GM19351 (cell line): Measurements from ENCODE around the gene SKP1.
"Not testable (repeated sequence)": the region's sequence is repeated elsewhere in the genome, so short reads cannot be mapped to it uniquely, and the experiment has no call there.

Source experiments
- ATAC-seq: cut with Tn5 transposase; IDR thresholded peaks from one replicate; pipeline ENCODE4 v1.9.1; 2021; ENCODE audit warnings: mild to moderate bottlenecking, moderate library complexity; ENCODE audit not compliant: unreplicated experiment

The SKP1 gene

GRCh38 chr5:134176511-134177368 is at the start of gene SKP1:
SKP1 (minus strand) TSS chr5:134176950; CDS start chr5:134174022, 2,928 bp downstream.
- ATAC-seq = peak; percentile 80

GRCh38 chr5:134225780-134226440 is 49.2 kb upstream of the SKP1 start, which contains the start of gene PPP2CA:
PPP2CA (minus strand) TSS chr5:134226073; CDS start chr5:134225861, 212 bp downstream.
- peak; percentile 81 for ATAC-seq

DNA sequence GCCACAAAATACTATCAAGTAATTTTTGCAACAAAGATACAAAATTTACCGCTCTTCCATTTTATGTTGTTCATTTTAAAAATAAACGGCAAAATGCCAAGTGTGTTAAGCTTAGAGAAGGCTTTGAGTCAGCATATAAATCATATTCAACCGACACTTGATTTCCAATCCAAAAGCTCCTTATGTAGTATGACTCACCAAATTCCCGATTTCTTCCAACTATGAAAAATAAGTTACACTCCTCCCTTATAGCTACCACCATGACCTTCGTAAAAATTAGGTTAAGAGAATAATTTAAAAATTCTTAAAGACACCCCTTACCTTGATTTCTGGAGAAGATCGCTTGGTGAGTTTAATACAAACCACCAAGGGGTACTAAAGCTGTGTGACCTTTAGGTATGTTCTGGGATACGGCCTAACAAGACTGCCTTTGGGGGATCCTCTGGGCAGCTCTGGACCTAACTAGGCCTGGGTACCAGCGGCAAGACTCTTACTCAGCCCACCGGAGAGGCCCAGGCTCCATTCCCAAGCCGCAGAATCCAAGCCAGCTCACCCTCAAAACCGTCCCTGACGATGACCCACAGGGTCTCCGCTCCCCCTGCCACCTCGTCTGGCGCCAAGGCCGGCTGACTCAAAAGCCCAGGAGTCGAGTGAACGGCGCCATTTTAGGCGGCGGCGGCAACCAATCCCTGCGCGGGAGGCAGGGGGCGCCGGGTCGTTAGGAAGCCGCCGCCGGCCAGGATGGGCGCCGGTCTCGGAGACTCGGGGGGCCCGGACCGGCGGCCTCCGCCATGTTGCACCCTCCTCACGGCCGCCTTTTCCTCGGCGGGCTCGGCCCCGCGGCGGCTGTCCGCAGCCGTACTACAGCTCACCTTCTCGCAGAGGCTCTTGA is 48.4 kb upstream of the SKP1 start:
- ATAC-seq = peak; percentile 33

DNA sequence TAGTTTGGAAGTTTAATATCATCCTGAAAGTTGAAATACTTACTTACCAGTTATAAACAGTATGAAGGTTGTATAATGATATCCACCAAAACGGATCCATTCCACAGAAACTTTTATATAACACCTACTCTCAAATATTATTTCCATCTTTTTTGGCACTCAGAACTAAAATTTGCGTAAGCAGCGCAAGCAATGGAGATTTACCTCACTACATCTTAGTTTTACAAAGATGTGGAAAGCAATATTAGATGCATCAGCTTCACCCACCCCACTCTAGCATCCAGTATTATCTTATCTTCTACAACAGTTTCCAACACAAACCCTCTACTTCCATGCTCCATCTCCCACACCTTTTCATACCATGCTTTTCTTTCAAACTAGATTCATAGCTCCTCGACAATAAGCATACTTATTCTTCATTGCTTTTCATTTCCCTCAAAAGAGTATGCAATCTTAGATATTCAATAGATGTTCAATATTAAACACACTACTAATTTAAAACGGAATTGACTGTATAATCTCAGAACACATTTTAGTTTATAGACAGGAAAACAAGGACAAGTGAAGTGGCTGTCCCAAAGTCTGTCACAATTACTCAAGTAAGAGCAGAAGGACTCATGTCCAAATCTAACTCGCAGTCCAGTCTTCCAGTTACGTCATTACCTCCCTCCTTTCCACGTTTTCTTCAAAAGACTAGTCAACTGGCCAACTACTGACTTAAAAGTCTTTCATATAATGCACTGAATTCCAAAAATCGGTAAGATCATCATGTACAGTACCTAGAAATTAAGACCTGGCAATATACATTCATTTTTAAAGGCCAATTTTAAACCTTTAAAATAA is 46.9 kb upstream of the SKP1 start:
- ATAC-seq = no peak

- not testable (repeated sequence) for ATAC-seq
Observed at GRCh38 chr5:134221690-134222089, 44.9 kb upstream of the SKP1 start.

DNA sequence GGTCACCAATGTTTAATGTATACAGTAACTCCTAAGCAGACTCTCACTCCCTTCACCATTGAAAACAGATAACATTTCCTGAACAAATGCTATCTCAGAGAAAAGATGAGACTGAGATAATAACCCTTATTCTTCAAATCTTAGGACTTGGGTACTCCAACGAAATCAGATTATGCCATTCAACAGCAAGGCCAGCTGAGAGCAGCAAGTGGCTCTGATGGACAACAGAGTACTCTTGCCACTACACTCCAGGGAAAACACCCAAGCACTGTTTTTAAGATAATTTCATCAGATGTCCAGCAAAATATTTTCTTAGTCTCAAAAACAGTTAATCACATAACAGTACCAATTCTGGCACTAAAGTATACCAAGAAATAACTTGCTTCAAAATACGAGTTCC is 39.0 kb upstream of the SKP1 start:
- no peak for ATAC-seq

GRCh38 chr5:134211263-134212031 is 34.7 kb upstream of the SKP1 start:
- ATAC-seq = not testable (repeated sequence)

GRCh38 chr5:134209477-134210245 is 32.9 kb upstream of the SKP1 start:
- ATAC-seq = no peak

DNA sequence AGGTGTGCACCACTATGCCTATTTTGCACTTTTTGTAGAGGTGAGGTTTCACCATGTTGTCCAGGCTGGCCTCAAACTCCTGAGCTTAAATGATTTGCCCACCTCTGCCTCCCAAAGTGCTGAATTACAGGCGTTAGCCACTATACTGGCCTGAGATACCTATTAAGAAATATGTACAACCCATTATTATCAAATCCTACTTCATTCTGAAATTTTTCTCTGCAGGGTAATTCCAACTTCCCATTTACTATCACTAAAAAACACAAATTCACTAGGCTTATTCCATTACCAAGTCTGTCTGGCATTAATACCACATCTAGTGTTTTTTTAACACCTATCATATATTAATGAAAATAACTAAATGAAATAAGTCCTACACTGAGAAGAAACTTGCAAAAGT is 30.9 kb upstream of the SKP1 start:
- no peak for ATAC-seq

GRCh38 chr5:134206627-134207160 is 29.9 kb upstream of the SKP1 start:
- no peak for ATAC-seq

GRCh38 chr5:134204575-134204974 is 27.8 kb upstream of the SKP1 start:
- no peak for ATAC-seq

DNA sequence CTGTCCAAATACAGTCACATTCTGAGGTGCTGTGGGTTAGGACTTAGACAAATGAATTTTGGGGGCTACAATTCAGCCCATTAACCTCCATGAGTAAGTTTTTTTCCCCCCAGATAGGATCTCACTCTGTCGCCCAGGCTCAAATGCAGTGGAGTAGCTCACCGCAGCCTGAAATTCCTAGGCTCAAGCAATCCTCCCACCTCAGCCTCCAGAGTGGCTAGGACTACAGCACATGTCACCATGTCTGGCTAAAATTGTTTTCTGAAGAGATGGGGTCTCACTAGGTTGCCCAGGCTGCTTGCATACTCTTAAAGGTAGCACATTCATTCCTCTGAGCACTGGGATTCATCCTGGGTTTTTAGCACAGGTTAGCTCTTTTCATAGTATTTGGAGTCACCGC is 26.9 kb upstream of the SKP1 start:
- no peak for ATAC-seq

- ATAC-seq = no peak
Observed at GRCh38 chr5:134195666-134196065, 18.9 kb upstream of the SKP1 start.

- no peak for ATAC-seq
Observed at GRCh38 chr5:134189031-134189430, 12.3 kb upstream of the SKP1 start.

- ATAC-seq = no peak
Observed at GRCh38 chr5:134188092-134188491, 11.3 kb upstream of the SKP1 start.

DNA sequence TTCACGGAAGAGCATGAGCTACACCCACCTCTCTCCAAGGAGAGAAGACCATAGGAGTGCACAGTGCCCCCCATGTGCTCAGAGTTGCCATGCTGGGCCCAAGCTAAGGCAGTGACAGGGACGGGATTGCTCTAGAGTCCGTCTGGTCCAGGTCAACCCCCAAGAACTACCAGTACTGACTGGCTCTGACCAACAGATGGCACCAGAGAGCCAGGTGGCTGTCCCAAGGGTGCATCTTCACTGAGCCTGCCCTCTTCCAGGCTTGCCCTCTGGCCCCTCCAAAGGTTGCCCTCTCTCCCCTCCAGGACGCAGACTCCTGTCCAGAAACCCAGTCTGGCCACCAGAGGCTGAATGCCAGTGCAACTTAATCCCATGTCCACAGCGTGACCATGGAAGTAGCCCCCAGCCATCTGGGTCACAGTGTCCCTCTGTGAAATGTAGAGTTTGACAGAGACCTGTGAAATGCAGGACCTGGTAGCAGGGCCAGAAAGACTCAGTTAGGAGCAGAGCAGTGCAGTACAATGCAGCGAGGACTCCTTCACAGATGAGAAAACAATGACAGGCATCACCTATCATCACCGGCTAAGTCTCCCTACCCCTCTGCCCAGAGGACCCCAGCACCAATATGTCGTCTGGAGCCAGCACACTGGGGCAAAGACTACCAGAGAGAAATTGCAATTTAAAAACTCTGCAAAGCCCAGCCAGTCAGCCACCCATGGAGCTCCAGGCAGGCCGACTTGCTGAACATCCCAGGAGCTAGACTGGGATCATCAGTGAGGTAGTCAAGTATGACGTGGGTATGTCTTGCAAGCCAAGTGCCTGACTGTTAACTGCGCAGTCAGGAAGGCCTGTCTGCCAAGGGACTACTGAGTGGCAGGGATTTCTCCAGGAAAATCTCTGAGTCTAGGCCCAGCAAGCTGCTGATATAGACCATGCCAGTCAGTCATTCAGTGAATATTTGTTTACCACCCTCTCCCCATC is 7.7 kb upstream of the SKP1 start:
- ATAC-seq = peak; percentile 89

- no peak for ATAC-seq
Observed at GRCh38 chr5:134183481-134183880, 6.7 kb upstream of the SKP1 start.
